Ishikawa (cell line): Measurements from ENCODE around the gene NOS1AP.

ENCODE experiments used
- CEBPB ChIP-seq: IDR thresholded peaks from 2 replicates; pipeline ENCODE4 v1.6.1; 2012
- CREB1 ChIP-seq: IDR thresholded peaks from 2 replicates; pipeline ENCODE4 v1.6.1; 2012; ENCODE audit warnings: low read depth
- EGR1 ChIP-seq: IDR thresholded peaks from 2 replicates; pipeline ENCODE4 v1.6.1; 2012
- EP300 ChIP-seq: IDR thresholded peaks from 2 replicates; pipeline ENCODE4 v1.6.1; 2012; ENCODE audit warnings: borderline replicate concordance
- FOXM1 ChIP-seq: IDR thresholded peaks from 2 replicates; pipeline ENCODE4 v1.6.1; 2012; ENCODE audit warnings: low read depth, borderline replicate concordance
- NFIC ChIP-seq: IDR thresholded peaks from 2 replicates; pipeline ENCODE4 v1.6.1; 2012
- RAD21 ChIP-seq: IDR thresholded peaks from 2 replicates; pipeline ENCODE4 v1.6.1; 2012; ENCODE audit warnings: low read depth
- TAF1 ChIP-seq: IDR thresholded peaks from 2 replicates; pipeline ENCODE4 v1.6.1; 2012; ENCODE audit warnings: low read depth, mild to moderate bottlenecking
- TCF12 ChIP-seq: IDR thresholded peaks from 2 replicates; pipeline ENCODE4 v1.6.1; 2012; ENCODE audit warnings: low read depth
- TEAD4 ChIP-seq: IDR thresholded peaks from 2 replicates; pipeline ENCODE4 v1.6.1; 2012
- YY1 ChIP-seq: IDR thresholded peaks from 2 replicates; pipeline ENCODE4 v1.6.1; 2012; ENCODE audit warnings: low read depth
- ZBTB7A ChIP-seq: IDR thresholded peaks from 2 replicates; pipeline ENCODE4 v1.6.1; 2012; ENCODE audit warnings: low read depth
- TF ChIP-seq, protein P1 (sequence below): IDR thresholded peaks from 2 replicates; pipeline ENCODE4 v1.6.1; 2012; ENCODE audit warnings: low read depth, mild to moderate bottlenecking
- TF ChIP-seq, protein P2 (sequence below): IDR thresholded peaks from 2 replicates; pipeline ENCODE4 v1.6.1; 2012
- TF ChIP-seq, protein P3 (sequence below): IDR thresholded peaks from 2 replicates; pipeline ENCODE4 v1.6.1; 2012

NOS1AP gene

DNA sequence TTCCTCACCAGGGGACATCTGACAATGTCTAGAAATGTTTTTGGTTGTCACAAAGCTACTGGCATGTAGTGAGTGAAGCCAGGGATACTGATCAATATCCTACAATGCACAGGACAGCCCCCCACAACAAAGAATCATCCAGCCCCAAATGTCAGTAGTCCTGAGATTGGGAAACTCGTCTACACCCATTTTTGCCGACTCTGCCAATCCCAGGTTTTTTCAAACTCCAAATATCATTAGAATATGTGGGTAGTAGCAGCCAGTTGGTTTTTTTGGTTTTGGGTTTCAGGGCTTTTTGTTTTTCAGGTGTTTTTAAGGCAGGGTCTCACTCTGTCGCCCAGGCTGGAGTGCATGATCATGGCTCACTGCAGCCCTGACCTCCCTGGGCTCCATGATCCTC, 301.2 kb downstream of the NOS1AP start:
- TF ChIP-seq, protein P1, sequence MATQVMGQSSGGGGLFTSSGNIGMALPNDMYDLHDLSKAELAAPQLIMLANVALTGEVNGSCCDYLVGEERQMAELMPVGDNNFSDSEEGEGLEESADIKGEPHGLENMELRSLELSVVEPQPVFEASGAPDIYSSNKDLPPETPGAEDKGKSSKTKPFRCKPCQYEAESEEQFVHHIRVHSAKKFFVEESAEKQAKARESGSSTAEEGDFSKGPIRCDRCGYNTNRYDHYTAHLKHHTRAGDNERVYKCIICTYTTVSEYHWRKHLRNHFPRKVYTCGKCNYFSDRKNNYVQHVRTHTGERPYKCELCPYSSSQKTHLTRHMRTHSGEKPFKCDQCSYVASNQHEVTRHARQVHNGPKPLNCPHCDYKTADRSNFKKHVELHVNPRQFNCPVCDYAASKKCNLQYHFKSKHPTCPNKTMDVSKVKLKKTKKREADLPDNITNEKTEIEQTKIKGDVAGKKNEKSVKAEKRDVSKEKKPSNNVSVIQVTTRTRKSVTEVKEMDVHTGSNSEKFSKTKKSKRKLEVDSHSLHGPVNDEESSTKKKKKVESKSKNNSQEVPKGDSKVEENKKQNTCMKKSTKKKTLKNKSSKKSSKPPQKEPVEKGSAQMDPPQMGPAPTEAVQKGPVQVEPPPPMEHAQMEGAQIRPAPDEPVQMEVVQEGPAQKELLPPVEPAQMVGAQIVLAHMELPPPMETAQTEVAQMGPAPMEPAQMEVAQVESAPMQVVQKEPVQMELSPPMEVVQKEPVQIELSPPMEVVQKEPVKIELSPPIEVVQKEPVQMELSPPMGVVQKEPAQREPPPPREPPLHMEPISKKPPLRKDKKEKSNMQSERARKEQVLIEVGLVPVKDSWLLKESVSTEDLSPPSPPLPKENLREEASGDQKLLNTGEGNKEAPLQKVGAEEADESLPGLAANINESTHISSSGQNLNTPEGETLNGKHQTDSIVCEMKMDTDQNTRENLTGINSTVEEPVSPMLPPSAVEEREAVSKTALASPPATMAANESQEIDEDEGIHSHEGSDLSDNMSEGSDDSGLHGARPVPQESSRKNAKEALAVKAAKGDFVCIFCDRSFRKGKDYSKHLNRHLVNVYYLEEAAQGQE: no peak
- no peak for TF ChIP-seq ZBTB7A
- no peak for TF ChIP-seq CREB1
- no peak for TF ChIP-seq TEAD4
- TF ChIP-seq CEBPB: no peak
- TF ChIP-seq, protein P2, sequence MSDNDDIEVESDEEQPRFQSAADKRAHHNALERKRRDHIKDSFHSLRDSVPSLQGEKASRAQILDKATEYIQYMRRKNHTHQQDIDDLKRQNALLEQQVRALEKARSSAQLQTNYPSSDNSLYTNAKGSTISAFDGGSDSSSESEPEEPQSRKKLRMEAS: no peak
- no peak for TF ChIP-seq TAF1
- no peak for TF ChIP-seq YY1
- TF ChIP-seq TCF12: no peak
- TF ChIP-seq, protein P3, sequence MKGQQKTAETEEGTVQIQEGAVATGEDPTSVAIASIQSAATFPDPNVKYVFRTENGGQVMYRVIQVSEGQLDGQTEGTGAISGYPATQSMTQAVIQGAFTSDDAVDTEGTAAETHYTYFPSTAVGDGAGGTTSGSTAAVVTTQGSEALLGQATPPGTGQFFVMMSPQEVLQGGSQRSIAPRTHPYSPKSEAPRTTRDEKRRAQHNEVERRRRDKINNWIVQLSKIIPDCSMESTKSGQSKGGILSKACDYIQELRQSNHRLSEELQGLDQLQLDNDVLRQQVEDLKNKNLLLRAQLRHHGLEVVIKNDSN: no peak
- TF ChIP-seq EP300: no peak
- no peak for TF ChIP-seq EGR1
- TF ChIP-seq RAD21: no peak
- TF ChIP-seq FOXM1: no peak
- no peak for TF ChIP-seq NFIC

- TF ChIP-seq, protein P3: no peak
- no peak for TF ChIP-seq RAD21
- TF ChIP-seq FOXM1: no peak
- TF ChIP-seq ZBTB7A: no peak
- no peak for TF ChIP-seq EGR1
- no peak for TF ChIP-seq NFIC
- no peak for TF ChIP-seq EP300
- TF ChIP-seq TEAD4: no peak
- no peak for TF ChIP-seq CEBPB
- TF ChIP-seq YY1: no peak
- TF ChIP-seq TAF1: no peak
- no peak for TF ChIP-seq TCF12
- TF ChIP-seq, protein P2: no peak
- TF ChIP-seq CREB1: no peak
- TF ChIP-seq, protein P1: no peak
These were observed 302.1 kb downstream of the NOS1AP start for GRCh38 chr1:162371611-162372010.

GRCh38 chr1:162372159-162373071, 302.9 kb downstream of the NOS1AP start:
- no peak for TF ChIP-seq RAD21
- no peak for TF ChIP-seq CREB1
- TF ChIP-seq NFIC: no peak
- no peak for TF ChIP-seq FOXM1
- no peak for TF ChIP-seq TEAD4
- TF ChIP-seq YY1: no peak
- no peak for TF ChIP-seq TCF12
- TF ChIP-seq EGR1: no peak
- TF ChIP-seq, protein P2: no peak
- TF ChIP-seq EP300: no peak
- TF ChIP-seq, protein P3: no peak
- no peak for TF ChIP-seq ZBTB7A
- no peak for TF ChIP-seq CEBPB
- TF ChIP-seq TAF1: no peak
- TF ChIP-seq, protein P1: no peak
